ENCODE results near the gene UBL7. TPM values are rescaled to one million over a fixed set of nuclear protein-coding genes. Genes with fewer than 3 reads are reported as not detected.

Gene UBL7
- total and polyA plus RNA-seq, 4 donors = 25.1 to 45.3 (median 28.0) TPM

DNA sequence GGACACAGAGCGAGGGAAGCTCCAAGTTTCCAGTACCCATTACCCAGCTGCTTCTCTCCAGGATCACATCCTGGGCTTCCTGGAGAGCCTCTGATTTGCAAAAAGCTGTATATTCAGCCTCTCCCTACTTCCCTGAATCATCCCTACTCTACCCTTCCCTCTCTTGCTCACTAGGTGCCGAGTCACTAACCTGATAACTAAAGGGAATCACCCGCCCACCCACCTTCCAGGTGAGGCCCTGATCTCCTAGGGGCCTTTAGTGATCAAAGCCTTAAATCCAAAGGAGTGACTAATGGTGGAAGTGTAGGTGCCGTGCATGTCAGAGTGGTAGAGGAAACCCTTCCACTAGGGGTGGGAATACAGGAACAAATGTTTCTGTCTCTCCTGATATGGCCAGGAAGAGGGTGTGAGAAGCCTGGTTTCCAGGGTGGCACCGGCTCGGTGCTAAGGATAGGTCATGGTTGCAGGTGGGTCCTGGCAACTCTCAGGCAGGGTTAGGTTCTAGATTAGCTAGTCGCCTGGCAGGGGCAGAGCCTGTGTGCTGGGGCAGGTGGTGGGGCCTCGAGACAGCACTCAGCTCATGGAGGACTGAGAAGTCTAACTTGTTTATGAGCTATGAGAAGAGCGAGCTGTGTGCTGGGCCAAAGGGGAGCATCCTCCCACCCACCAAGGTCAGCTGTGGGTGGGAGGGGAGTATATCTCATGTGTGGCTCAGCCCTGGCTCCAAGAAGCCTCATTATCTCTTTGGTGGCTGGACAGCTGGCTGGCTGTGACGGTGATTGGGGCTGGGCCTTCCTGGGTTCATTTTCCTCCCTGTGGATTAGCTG lies 37.3 kb downstream of the UBL7 start:
- ATAC-seq (ENCODE audit: low FRiP score) = no peak
- no peak for DNase-seq
- 94 to 96% methylated on average over 10 of the region's 10 CpGs for WGBS, 2 donors
- Histone ChIP-seq H3K27ac (ENCODE audit: low read depth in 1 of 2, low read length in 2 of 2) (no peak overlapping the region), H3K9me3 (ENCODE audit: control insufficient read depth, low read length) (no peaks in the 10 kb centered on the region), H3K27me3 (ENCODE audit: control insufficient read depth in 1 of 2, insufficient read depth in 2 of 2, low read length in 1 of 2) (no peaks in the 10 kb centered on the region), H3K4me1 (ENCODE audit: control insufficient read depth in 1 of 2, insufficient read depth in 2 of 2, low read length in 2 of 2) (no peaks in the 10 kb centered on the region), H3K36me3 (ENCODE audit: control insufficient read depth in 1 of 2, insufficient read depth in 2 of 2, low read length in 1 of 2) (no peaks in the 10 kb centered on the region), H3K4me3 (ENCODE audit: low read length in 2 of 2) (no peak overlapping the region)
- intact Hi-C loops (cut with DNase I) = no loop called here

DNA sequence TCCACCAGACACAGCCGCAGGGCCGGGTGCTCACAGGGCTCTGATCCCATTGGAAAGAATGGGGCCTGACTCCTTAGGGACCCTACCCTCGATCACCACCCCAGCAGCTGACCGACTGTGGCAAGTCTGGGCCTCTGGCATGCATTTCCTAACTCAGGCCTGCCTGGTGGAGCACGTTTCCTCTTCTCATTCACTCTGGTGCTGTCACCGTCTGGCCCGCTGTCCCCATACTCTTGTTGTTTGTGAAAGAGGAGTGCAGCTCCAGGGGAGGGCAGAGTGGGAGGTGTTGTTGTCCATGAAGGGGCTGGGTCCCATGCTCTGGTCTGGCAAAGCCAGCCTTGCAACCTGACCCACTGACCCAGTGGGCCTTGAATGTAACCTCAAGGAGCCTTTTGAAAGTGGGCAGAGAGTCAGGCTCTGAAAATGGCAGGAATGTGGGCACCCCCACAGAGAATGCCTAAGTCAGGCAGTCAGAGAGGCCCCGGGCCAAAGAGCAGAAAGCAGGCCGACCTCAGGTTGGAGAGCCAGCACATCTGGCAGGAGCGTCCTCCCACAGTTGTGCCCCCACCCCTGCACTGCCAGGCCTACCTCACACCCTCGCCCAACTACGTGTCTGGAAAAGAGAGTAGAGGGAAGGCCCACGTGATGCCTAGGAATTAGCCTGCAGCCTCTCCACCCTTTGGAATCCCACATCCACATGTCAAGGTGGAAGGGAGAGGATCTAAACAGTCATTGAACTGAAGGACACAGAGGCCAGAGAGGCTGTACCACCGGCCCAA lies 38.1 kb downstream of the UBL7 start:
- Histone ChIP-seq H3K4me3 (ENCODE audit: low read length in 2 of 2) (no peak overlapping the region), H3K4me1 (ENCODE audit: control insufficient read depth in 1 of 2, insufficient read depth in 2 of 2, low read length in 2 of 2) (no peaks in the 10 kb centered on the region), H3K9me3 (ENCODE audit: control insufficient read depth, low read length) (no peaks in the 10 kb centered on the region), H3K27ac (ENCODE audit: low read depth in 1 of 2, low read length in 2 of 2) (peak overlapping the region in 1 of 2 donors; percentile 3), H3K36me3 (ENCODE audit: control insufficient read depth in 1 of 2, insufficient read depth in 2 of 2, low read length in 1 of 2) (no peaks in the 10 kb centered on the region), H3K27me3 (ENCODE audit: control insufficient read depth in 1 of 2, insufficient read depth in 2 of 2, low read length in 1 of 2) (no peaks in the 10 kb centered on the region)
- ATAC-seq (ENCODE audit: low FRiP score) (no peak), DNase-seq (no peak)
- 18 to 46% methylated on average over 14 of the region's 14 CpGs for WGBS, 2 donors
- intact Hi-C loops (cut with DNase I) = no loop called here

DNA sequence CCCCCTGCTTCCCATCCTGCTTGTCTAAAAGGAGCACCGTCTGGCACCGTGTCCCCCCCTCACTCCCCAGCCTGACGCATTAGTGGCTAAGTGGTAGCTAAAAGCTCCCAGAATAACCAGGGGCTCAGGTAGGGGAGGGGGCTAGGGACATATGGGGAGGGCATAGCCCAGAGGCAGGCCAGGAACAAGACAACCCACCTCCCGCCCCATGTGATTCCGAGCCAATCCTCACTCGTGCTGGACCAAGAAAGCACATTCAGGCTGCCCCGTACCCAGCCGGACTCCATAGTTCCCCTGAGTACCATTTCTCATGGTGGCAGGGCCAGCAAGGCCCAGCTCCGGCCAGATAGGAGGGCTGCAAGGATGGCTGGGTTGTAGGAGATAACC lies 38.7 kb downstream of the UBL7 start:
- no peak for ATAC-seq (ENCODE audit: low FRiP score)
- no peak for DNase-seq
- H3K27me3 ChIP-seq (ENCODE audit: control insufficient read depth in 1 of 2, insufficient read depth in 2 of 2, low read length in 1 of 2) = no peaks in the 10 kb centered on the region
- WGBS, 2 donors = 70 to 76% methylated on average over 9 of the region's 9 CpGs
- H3K4me1 ChIP-seq (ENCODE audit: control insufficient read depth in 1 of 2, insufficient read depth in 2 of 2, low read length in 2 of 2) = no peaks in the 10 kb centered on the region
- H3K9me3 ChIP-seq (ENCODE audit: control insufficient read depth, low read length) = no peaks in the 10 kb centered on the region
- intact Hi-C loops (cut with DNase I) = no loop called here
- H3K4me3 ChIP-seq (ENCODE audit: low read length in 2 of 2) = no peak overlapping the region
- peak overlapping the region in 1 of 2 donors; percentile 3 for H3K27ac ChIP-seq (ENCODE audit: low read depth in 1 of 2, low read length in 2 of 2)
- no peaks in the 10 kb centered on the region for H3K36me3 ChIP-seq (ENCODE audit: control insufficient read depth in 1 of 2, insufficient read depth in 2 of 2, low read length in 1 of 2)

DNA sequence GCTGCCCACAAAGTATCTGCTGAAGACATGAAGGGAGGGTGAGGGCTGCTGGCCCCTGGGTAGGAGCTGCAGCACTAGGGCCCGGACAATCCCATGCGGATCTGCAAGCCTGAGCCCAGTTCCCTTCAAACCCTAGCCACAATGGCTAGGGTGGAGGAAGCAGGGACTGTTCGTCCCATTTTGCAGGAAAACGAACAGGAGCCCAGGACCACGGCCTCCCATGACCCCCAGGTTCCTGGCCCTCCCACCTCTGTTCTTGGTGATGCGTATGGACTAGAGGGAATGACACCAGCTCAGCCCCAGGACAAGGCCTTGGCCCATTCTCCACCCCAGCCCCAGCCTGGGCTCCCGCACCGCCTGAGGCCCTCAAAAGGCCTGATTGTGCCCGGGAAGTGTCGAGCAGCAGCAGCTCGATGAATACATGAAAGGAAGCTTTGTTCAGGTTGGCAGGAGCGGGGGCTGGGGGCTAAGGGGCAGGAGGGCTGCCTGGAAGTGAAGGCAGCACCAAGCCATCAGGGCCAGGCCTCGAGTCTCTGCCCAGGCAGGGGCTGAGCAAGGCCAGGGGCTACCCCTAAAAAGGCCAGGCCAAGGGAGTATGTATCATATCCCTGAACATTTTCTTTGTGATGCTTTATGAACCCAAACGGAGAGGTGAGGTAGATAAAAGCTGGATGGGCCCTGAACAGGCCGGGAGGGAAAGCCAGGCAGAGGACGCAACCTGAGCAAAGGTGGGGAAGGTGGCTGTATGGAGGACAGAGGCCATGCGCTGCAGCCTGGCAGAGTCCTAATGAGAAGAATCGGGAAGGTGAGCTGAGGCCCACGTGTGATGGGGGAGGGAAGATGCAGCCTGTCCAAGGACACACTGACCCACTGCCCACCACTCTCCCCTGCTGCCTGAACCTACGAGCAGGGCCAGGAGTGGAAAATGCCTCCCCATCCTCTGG lies 39.4 kb downstream of the UBL7 start:
- WGBS, 2 donors = 95 to 97% methylated on average over 19 to 20 of the region's 20 CpGs
- Histone ChIP-seq H3K4me1 (ENCODE audit: control insufficient read depth in 1 of 2, insufficient read depth in 2 of 2, low read length in 2 of 2) (no peaks in the 10 kb centered on the region), H3K36me3 (ENCODE audit: control insufficient read depth in 1 of 2, insufficient read depth in 2 of 2, low read length in 1 of 2) (no peaks in the 10 kb centered on the region), H3K4me3 (ENCODE audit: low read length in 2 of 2) (no peak overlapping the region), H3K27me3 (ENCODE audit: control insufficient read depth in 1 of 2, insufficient read depth in 2 of 2, low read length in 1 of 2) (no peaks in the 10 kb centered on the region), H3K9me3 (ENCODE audit: control insufficient read depth, low read length) (no peaks in the 10 kb centered on the region), H3K27ac (ENCODE audit: low read depth in 1 of 2, low read length in 2 of 2) (no peak overlapping the region)
- ATAC-seq (ENCODE audit: low FRiP score) (no peak), DNase-seq (no peak)
- intact Hi-C loops (cut with DNase I) = no loop called here

DNA sequence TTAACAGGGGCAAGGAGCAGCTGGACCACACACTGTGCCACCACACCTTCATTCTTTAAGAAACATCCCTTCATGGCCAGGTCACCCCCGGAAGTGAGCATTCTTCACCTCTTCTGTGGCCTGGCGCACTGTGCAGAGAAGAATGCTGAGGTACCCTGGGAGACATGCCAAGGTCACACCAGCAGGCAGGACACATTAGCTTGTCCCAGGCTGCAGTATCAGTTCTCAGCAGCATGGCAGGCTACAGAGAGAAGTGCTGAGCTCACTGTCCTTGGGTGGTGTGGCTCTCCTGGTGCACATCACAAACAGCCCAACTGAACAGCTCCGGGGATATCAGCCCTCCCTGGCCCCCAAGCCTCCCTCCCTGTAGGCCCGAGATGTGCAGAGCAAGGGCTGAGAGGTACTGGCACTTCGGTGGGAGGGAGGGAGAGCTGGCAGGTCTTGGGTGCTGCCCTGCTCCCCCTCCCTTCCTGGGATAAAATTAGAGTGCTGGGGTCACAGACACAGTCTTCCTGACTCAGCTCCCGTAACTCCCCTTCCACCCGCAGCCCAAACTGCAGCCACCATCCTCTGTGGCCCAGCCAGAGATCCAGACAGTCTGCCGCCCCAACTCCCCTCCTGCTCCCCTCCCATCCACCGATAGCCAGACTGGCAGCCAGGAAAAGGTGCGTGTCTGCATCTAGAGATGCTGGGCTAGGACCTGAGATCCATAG lies 40.6 kb downstream of the UBL7 start:
- Histone ChIP-seq H3K4me3 (ENCODE audit: low read length in 2 of 2) (no peak overlapping the region), H3K27me3 (ENCODE audit: control insufficient read depth in 1 of 2, insufficient read depth in 2 of 2, low read length in 1 of 2) (no peaks in the 10 kb centered on the region), H3K36me3 (ENCODE audit: control insufficient read depth in 1 of 2, insufficient read depth in 2 of 2, low read length in 1 of 2) (no peaks in the 10 kb centered on the region), H3K27ac (ENCODE audit: low read depth in 1 of 2, low read length in 2 of 2) (no peak overlapping the region), H3K9me3 (ENCODE audit: control insufficient read depth, low read length) (no peaks in the 10 kb centered on the region), H3K4me1 (ENCODE audit: control insufficient read depth in 1 of 2, insufficient read depth in 2 of 2, low read length in 2 of 2) (no peaks in the 10 kb centered on the region)
- ATAC-seq (ENCODE audit: low FRiP score) (no peak), DNase-seq (no peak)
- WGBS, 2 donors = 67 to 80% methylated on average over 10 of the region's 10 CpGs
- intact Hi-C loops (cut with DNase I) = no loop called here

DNA sequence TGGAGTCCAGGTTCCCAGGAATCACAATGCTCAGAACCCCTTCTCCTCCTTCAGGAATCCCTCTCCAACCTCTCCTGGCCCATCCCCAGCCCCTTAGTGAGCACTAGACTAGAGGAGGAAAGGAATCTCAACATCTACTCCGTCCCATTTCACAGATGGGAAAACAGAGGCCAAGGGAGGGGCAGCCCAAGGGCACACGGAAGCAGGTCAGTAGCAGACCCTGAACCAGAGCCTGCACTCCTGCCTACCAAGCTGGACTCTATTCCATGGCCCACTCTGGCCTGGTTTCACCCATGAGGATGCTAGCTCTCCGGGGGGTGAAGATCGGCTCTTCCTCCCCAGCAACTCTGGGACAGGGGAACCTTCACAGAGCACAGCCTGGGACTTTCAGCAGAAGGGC lies 41.5 kb downstream of the UBL7 start:
- Histone ChIP-seq H3K4me1 (ENCODE audit: control insufficient read depth in 1 of 2, insufficient read depth in 2 of 2, low read length in 2 of 2) (no peaks in the 10 kb centered on the region), H3K27ac (ENCODE audit: low read depth in 1 of 2, low read length in 2 of 2) (no peak overlapping the region), H3K4me3 (ENCODE audit: low read length in 2 of 2) (no peak overlapping the region), H3K27me3 (ENCODE audit: control insufficient read depth in 1 of 2, insufficient read depth in 2 of 2, low read length in 1 of 2) (no peaks in the 10 kb centered on the region), H3K9me3 (ENCODE audit: control insufficient read depth, low read length) (no peaks in the 10 kb centered on the region), H3K36me3 (ENCODE audit: control insufficient read depth in 1 of 2, insufficient read depth in 2 of 2, low read length in 1 of 2) (no peaks in the 10 kb centered on the region)
- intact Hi-C loops (cut with DNase I) = no loop called here
- DNase-seq (no peak), ATAC-seq (ENCODE audit: low FRiP score) (no peak)
- WGBS, 2 donors = 97 to 98% methylated on average over 4 of the region's 4 CpGs

DNA sequence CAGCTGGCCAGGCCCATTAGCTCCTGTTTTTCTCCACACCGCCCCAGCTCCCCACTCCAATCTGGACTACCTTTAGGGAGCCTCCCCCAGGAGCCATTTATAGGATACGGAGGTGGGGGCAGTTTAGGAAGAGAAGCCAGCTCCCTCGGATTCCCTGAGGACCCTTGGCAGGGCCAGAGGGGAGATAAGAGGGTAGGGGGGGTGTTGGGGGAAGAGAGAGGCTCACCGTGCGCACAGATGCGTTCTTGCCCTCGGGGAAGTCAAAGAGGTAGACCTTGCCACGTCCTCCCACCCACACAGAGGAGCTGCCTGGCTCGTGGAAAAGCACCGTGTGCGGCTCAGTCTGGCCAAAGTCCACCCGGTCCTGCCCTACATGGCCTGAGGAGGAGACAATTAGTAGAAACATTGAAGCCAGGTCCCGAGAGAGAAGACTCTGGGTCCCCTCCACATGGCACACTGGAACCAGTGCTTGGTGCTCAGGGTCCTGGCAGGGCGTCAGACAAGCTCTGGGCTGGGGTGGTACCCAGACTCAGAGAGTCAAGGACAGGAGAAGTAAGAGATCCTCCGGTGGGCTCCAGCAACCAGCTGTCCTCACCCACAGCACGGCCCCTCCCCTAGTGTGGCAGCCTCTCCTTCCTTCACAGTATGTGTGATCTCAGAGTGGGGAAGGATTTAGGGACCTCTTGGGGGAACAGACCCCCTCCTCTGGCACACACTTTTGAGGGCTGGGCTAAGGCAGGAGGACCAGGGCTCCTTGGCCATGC lies 42.2 kb downstream of the UBL7 start:
- Histone ChIP-seq H3K4me1 (ENCODE audit: control insufficient read depth in 1 of 2, insufficient read depth in 2 of 2, low read length in 2 of 2) (no peaks in the 10 kb centered on the region), H3K36me3 (ENCODE audit: control insufficient read depth in 1 of 2, insufficient read depth in 2 of 2, low read length in 1 of 2) (no peaks in the 10 kb centered on the region), H3K9me3 (ENCODE audit: control insufficient read depth, low read length) (no peaks in the 10 kb centered on the region), H3K27me3 (ENCODE audit: control insufficient read depth in 1 of 2, insufficient read depth in 2 of 2, low read length in 1 of 2) (no peaks in the 10 kb centered on the region), H3K4me3 (ENCODE audit: low read length in 2 of 2) (no peak overlapping the region), H3K27ac (ENCODE audit: low read depth in 1 of 2, low read length in 2 of 2) (no peak overlapping the region)
- intact Hi-C loops (cut with DNase I) = no loop called here
- WGBS, 2 donors = 72 to 74% methylated on average over 16 of the region's 16 CpGs
- no peak for ATAC-seq (ENCODE audit: low FRiP score)
- no peak for DNase-seq
